Stimulated activated naive CD8-positive, alpha-beta T cell treated with anti-CD3 and anti-CD28 coated beads, Interleukin-15, amount 100 ng/mL, for 72 hours (primary cell): ENCODE results near the gene MAP3K1.

Experiments
- ATAC-seq: fragments of 150-1000 bp; cut with Tn5 transposase; 2 replicates; pipeline ENCODE4 v1.10.0; 2021; ENCODE audit warnings: mild to moderate bottlenecking, moderate library complexity
- DNase-seq, 2 donors: peaks; one replicate each; pipeline ENCODE4 v3.0.0; 2021 to 2022
- H3K27ac Mint-ChIP-seq, 2 donors: one replicate each; pipeline ENCODE4 v1.8.0; 2022; ENCODE audit warnings: mild to moderate bottlenecking in 2 of 2, mixed read lengths in 2 of 2, moderate library complexity in 2 of 2
- H3K27me3 Mint-ChIP-seq: one replicate; pipeline ENCODE4 v1.8.0; 2022; ENCODE audit warnings: mixed read lengths
- H3K4me1 Mint-ChIP-seq: one replicate; pipeline ENCODE4 v1.8.0; 2022; ENCODE audit warnings: mild to moderate bottlenecking, mixed read lengths
- H3K4me3 Mint-ChIP-seq, 2 donors: one replicate each; pipeline ENCODE4 v1.8.0; 2022; ENCODE audit warnings: mild to moderate bottlenecking in 2 of 2, mixed read lengths in 2 of 2, moderate library complexity in 1 of 2
- H3K9me3 Mint-ChIP-seq, 2 donors: one replicate each; pipeline ENCODE4 v1.8.0; 2022; ENCODE audit warnings: mixed read lengths in 2 of 2

Gene MAP3K1

GRCh38 chr5:56900395-56900794 is 85.0 kb downstream of the MAP3K1 start:
- H3K9me3 Mint-ChIP-seq, result no peaks in the 10 kb centered on the region
- no peak overlapping the region for H3K27ac Mint-ChIP-seq
- no peaks in the 10 kb centered on the region for H3K27me3 Mint-ChIP-seq
- H3K4me3 Mint-ChIP-seq, result no peak overlapping the region
- DNase-seq, result no peak
- ATAC-seq, result no peak
- no peaks in the 10 kb centered on the region for H3K4me1 Mint-ChIP-seq

DNA sequence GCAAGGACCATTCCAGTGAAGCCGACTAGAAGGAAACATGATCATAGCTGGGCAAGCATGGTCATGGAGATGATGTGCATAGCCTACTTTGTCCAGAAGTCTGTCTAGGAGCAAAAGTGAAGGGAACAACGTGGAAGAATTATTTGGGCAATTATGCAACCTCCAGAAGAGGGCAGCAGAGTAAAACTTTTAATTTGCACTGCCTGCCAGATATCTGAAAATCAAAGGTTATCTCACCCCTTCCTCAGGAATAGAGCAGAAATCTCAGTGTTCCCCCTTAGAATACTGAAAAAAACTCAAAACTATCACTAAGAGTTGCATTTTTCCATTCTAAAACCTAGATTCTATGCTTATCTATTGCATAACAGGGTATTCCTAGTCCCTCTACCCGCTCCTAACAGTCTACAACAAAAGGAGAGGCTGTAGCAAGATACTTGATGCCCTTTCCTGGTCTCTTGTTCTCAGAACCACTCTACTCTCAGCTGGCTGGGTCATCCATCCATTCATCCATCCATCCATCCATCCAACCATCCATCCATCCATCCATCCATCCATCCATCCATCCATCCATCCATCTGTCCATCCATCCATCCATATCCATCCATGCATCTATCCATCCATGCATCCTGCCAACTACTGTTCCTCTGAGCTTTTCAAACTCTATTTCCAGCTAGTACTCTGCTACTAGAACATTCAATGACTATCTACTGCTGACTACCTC is 85.7 kb downstream of the MAP3K1 start:
- Mint-ChIP-seq H3K27ac (no peak overlapping the region), H3K9me3 (no peaks in the 10 kb centered on the region), H3K4me1 (no peaks in the 10 kb centered on the region), H3K27me3 (no peaks in the 10 kb centered on the region), H3K4me3 (no peak overlapping the region)
- DNase-seq (peak; percentile 17 to 38), ATAC-seq (peak; percentile 45)

DNA sequence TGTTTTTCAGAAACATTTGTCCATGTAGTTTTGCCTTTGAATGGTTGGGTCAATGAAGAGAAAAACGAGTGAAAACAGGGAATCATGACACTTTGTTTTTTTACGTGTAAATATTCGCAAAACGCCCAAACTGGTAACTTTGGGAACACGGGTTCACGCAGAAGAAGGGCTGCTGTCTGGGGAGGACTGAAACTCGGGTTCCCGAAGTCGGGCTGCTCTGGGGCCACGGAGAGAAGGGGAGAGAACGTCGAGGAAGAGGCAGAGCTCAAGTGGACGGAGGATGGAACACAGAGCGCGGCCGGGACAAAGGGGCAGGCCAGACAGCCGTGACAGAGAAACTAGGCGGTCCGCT is 93.6 kb downstream of the MAP3K1 start:
- peaks cover 22% of the 10 kb centered on the region for H3K4me1 Mint-ChIP-seq
- no peak for DNase-seq
- H3K4me3 Mint-ChIP-seq, result peak overlapping the region; percentile 96 to 99
- H3K27me3 Mint-ChIP-seq, result peaks cover 8% of the 10 kb centered on the region
- no peaks in the 10 kb centered on the region for H3K9me3 Mint-ChIP-seq
- no peak for ATAC-seq
- H3K27ac Mint-ChIP-seq, result peak overlapping the region; percentile 90 to 97

DNA sequence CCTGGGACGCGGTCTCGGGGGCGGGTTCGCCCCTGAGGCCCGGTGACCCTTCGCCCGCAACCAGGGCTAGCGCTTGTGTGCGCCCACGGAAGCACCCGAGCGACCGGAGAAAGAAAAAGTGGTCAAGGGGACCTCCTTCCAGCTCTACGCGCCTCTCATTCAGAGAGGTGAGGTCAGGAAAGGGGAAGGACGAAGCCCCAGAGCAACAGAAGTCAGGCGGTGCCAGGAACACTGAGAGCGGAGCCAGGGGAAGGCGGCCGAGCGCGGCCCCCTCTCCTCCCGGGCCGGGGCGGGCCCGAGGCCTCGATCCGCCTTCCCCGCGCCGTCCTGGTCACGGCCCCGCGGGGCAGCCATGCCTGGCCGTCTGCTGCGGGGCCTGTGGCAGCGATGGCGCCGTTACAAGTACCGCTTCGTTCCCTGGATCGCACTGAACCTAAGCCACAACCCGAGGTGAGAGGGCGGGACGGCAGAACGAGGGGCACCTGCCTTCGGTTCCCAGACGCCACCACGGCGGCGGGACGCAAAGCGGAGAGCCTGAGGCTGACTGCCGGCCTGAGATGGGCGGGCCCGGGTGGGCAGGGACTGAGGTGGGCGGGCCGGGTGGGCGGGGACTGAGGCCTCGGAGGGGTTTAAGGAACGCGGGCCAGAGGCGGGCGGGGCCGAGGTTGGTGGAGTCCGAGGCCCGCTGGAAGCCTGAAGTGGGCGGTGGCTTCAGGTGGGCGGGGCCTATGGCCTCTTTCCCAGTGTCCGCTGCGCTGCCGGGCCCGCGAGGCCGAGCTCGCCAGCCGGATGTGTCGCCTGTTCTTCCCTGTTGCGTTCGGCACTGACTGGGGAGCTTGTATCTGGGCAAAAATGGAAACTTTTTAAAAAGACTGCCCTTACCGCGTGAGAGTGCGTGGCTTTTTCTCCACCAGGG is 94.2 kb downstream of the MAP3K1 start, which contains the start of gene SETD9:
Gene SETD9, plus strand, starts transcription at position 303 of the 916 bp plus-strand sequence. Its CDS starts 50 bp downstream, at position 353.
- H3K4me3 Mint-ChIP-seq, result peak within 1 kb of the TSS; percentile 96 to 99
- DNase-seq, result peak; percentile 90 to 95
- peak; percentile 90 for ATAC-seq
- H3K9me3 Mint-ChIP-seq, result no peaks in the 10 kb centered on the region
- H3K27me3 Mint-ChIP-seq, result peaks cover 8% of the 10 kb centered on the region
- peaks cover 22% of the 10 kb centered on the region for H3K4me1 Mint-ChIP-seq
- peak within 1 kb of the TSS; percentile 97 for H3K27ac Mint-ChIP-seq

- ATAC-seq (peak; percentile 52), DNase-seq (no peak)
- Mint-ChIP-seq H3K4me3 (peak overlapping the region; percentile 96 to 99), H3K27me3 (peaks cover 8% of the 10 kb centered on the region), H3K4me1 (peaks cover 22% of the 10 kb centered on the region), H3K9me3 (no peaks in the 10 kb centered on the region), H3K27ac (peak overlapping the region; percentile 96 to 97)
Observed at GRCh38 chr5:56910210-56910965, 95.0 kb downstream of the MAP3K1 start.

- Mint-ChIP-seq H3K27me3 (peaks cover under 1% of the 10 kb centered on the region), H3K4me1 (peaks cover 17% of the 10 kb centered on the region), H3K27ac (no peak overlapping the region), H3K9me3 (no peaks in the 10 kb centered on the region), H3K4me3 (no peak overlapping the region)
- DNase-seq, result no peak
- no peak for ATAC-seq
Observed at GRCh38 chr5:56913766-56914165, 98.4 kb downstream of the MAP3K1 start.

DNA sequence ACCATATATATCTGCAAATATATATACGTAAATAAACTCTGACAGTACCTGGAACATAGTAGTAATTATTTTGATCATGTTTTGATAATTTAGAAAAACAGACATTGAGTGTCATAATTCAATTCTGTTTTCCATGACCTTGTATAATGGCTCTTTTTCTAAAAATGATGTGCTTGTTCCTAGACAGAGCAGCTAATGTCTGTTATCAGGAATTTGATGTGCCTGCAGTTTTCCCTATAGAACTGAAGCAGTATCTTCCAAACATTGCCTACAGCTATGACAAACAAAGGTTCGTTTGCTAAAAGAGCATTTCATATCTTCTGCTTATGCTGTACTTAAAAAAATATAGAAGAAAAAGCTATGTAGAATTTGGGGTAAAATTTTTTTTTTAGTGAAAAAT is 99.3 kb downstream of the MAP3K1 start:
- Mint-ChIP-seq H3K9me3 (no peaks in the 10 kb centered on the region), H3K27ac (no peak overlapping the region), H3K4me3 (no peak overlapping the region), H3K27me3 (no peaks in the 10 kb centered on the region), H3K4me1 (peaks cover 12% of the 10 kb centered on the region)
- ATAC-seq (no peak), DNase-seq (no peak)

DNA sequence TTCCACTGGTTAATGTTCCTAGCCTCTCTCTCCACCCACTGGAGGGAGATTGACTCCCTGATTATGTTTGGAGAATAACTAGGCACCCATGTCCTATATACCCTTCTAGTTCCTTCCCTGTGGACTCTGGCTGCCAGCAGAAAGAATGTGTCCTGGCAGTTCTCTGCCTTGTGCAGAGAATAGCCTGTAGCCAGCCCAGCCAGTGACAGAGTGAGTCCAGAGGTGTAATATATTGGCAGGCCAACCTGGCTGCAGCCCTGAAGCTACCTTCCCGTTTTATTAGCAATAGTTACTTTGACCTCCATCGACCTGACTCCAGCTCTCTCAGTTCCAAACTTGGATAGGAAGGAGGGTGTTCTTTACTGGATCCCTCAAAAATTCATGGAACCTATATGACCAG is 102.2 kb downstream of the MAP3K1 start:
- DNase-seq (no peak), ATAC-seq (no peak)
- Mint-ChIP-seq H3K4me1 (no peaks in the 10 kb centered on the region), H3K27me3 (no peaks in the 10 kb centered on the region), H3K27ac (no peak overlapping the region), H3K9me3 (no peaks in the 10 kb centered on the region), H3K4me3 (no peak overlapping the region)

GRCh38 chr5:56918054-56918453 is 102.7 kb downstream of the MAP3K1 start:
- Mint-ChIP-seq H3K27ac (no peak overlapping the region), H3K4me1 (no peaks in the 10 kb centered on the region), H3K9me3 (no peaks in the 10 kb centered on the region), H3K27me3 (no peaks in the 10 kb centered on the region), H3K4me3 (no peak overlapping the region)
- no peak for ATAC-seq
- no peak for DNase-seq

DNA sequence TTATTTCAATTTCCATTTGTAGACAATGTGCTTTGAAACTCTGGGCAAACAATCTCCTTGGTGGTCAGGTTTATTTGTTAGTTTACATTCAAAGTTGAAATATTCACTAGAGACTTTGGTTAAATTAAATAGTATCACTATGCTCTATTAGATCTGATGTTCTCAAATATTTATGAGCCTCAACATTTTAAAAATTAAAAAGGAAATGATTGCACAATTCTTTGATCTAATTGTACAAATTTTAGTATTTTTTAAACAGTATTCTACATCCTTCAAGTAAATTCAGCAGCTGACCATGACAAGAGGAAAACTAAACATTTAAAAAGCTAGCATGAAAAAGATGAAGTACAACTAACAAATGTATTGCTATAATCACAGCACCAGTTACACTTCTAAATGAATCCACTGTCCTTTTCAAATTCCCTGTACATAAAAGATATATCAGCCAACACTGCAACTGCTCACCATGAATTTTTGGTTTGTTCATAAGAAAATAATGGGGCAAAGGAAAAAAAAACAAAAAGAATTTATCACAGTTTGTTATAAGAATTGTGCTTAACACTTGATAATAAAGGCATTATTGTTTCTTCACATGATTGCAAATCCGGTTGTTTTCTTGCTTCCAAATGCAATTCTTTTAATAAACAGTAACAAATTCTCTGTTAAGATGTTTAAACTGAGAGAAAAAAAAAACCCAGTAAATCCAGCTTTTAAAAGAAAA is 104.8 kb downstream of the MAP3K1 start:
- H3K27ac Mint-ChIP-seq, result no peak overlapping the region
- no peaks in the 10 kb centered on the region for H3K9me3 Mint-ChIP-seq
- DNase-seq (no peak), ATAC-seq (no peak)
- no peaks in the 10 kb centered on the region for H3K27me3 Mint-ChIP-seq
- no peak overlapping the region for H3K4me3 Mint-ChIP-seq
- no peaks in the 10 kb centered on the region for H3K4me1 Mint-ChIP-seq

- Mint-ChIP-seq H3K4me3 (no peak overlapping the region), H3K27ac (no peak overlapping the region), H3K27me3 (no peaks in the 10 kb centered on the region), H3K9me3 (no peaks in the 10 kb centered on the region), H3K4me1 (no peaks in the 10 kb centered on the region)
- ATAC-seq (no peak), DNase-seq (no peak)
Observed at GRCh38 chr5:56922922-56923321, 107.6 kb downstream of the MAP3K1 start.

- no peak for DNase-seq
- no peak overlapping the region for H3K27ac Mint-ChIP-seq
Observed at GRCh38 chr5:56934325-56934724, 119.0 kb downstream of the MAP3K1 start.

DNA sequence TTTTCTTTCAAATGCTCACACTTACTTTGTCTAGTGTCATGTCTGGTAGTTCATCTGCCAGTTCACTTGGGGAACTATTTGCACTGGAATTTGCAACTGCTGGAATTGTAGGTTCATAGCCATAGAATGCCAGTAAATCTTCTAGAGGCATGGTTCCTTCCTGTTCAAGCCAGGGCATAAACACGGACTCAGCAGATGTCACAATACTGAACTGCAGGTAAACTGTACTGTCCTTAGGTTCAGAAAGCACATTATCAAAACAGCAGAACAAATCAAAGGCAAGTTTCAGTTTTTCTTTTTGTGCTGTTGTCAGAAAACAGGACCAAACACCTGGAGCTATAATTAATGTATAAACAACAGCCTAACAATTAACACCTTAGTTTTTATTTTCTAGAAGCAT is 123.5 kb downstream of the MAP3K1 start:
- Mint-ChIP-seq H3K27me3 (no peaks in the 10 kb centered on the region), H3K4me1 (no peaks in the 10 kb centered on the region), H3K4me3 (no peak overlapping the region), H3K9me3 (no peaks in the 10 kb centered on the region), H3K27ac (no peak overlapping the region)
- ATAC-seq (no peak), DNase-seq (no peak)

More at GRCh38 chr5:56934325-56934724, 119.0 kb downstream of the MAP3K1 start:
- no peaks in the 10 kb centered on the region for H3K4me1 Mint-ChIP-seq
- no peak overlapping the region for H3K4me3 Mint-ChIP-seq
- H3K27me3 Mint-ChIP-seq, result no peaks in the 10 kb centered on the region
- H3K9me3 Mint-ChIP-seq, result no peaks in the 10 kb centered on the region
- ATAC-seq, result no peak

DNA sequence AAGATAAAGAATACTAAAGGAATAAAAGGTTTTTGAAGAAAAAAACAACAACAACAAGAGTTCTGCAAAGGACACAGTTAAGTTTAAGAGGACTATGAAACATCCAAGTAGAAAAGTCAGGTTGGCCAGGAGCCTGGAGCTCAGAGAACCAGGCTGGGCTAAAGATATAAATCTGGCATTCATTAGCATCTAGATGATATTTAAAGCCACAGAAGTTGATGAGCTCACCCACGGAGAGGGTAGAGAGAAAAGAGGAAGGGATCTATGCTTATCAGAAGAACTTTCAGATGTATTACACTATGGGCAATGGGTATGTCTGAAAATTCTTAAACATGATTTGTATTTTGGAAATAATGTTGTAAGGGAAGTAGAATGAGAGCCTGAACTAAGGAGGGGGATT is 126.6 kb downstream of the MAP3K1 start:
- no peak for DNase-seq
- ATAC-seq, result no peak
- no peak overlapping the region for H3K4me3 Mint-ChIP-seq
- H3K9me3 Mint-ChIP-seq, result no peaks in the 10 kb centered on the region
- H3K27me3 Mint-ChIP-seq, result no peaks in the 10 kb centered on the region
- no peaks in the 10 kb centered on the region for H3K4me1 Mint-ChIP-seq
- no peak overlapping the region for H3K27ac Mint-ChIP-seq
